Adrenal gland (tissue), 12 donors: ENCODE data around the gene C10orf105. TPM values are rescaled to one million over a fixed set of nuclear protein-coding genes. Genes with fewer than 3 reads are reported as not detected.
A peak's percentile ranks its signal among the peaks of the same experiment; 100 is the strongest.

Experiments used
- DNase-seq, 7 donors: peaks; one replicate each; pipeline ENCODE4 v3.0.0-alpha.2; 2019 to 2020
- H3K27ac ChIP-seq, 5 donors: fragments of 200-600 bp; sonication (generic) in 4 of 5; 1 replicate in 3 of 5; 2 replicates in 2 of 5; pipeline versions ENCODE4 v1.5.1 to v1.8.0; 2016 to 2020; ENCODE audit warnings: mild to moderate bottlenecking in 1 of 5
- H3K27me3 ChIP-seq: fragments of 200-600 bp; 2 replicates; pipeline ENCODE4 v1.8.0; 2021
- H3K36me3 ChIP-seq, 2 donors: fragments of 200-600 bp; replicated peaks in 1 of 2; 1 replicate in 1 of 2; 2 replicates in 1 of 2; pipeline versions ENCODE4 v1.5.1 to v1.8.0; 2018 to 2022
- H3K4me1 ChIP-seq, 2 donors: fragments of 200-600 bp; replicated peaks in 1 of 2; 1 replicate in 1 of 2; 2 replicates in 1 of 2; pipeline versions ENCODE4 v1.5.1 to v1.8.0; 2018 to 2021
- H3K4me3 ChIP-seq, 4 donors: fragments of 200-600 bp; sonication (generic) in 3 of 4; one replicate each; pipeline ENCODE4 v1.5.1; 2016 to 2018
- H3K9me3 ChIP-seq, 3 donors: fragments of 200-600 bp; sonication (generic) in 1 of 3; replicated peaks in 1 of 3; 1 replicate in 2 of 3; 2 replicates in 1 of 3; pipeline versions ENCODE4 v1.5.1 to v1.8.0; 2016 to 2021
- POLR2A ChIP-seq, 2 donors: fragments of 450-650 bp; IDR thresholded peaks; one replicate each; pipeline ENCODE4 v1.6.1; 2017; ENCODE audit warnings: antibody characterized with exemption in 2 of 2, mild to moderate bottlenecking in 2 of 2, moderate library complexity in 1 of 2
- WGBS, 4 donors: extraction: QIAGEN DNeasy Blood & Tissue Kit in 2 of 4; methylation state at CpG; one replicate each; pipeline versions ENCODE4 v1.1.5 to v1.1.7; 2013 to 2017; 5-methylcytosine and 5-hydroxymethylcytosine counted together
- intact Hi-C, 2 donors: fragments of 100-400 bp; cut with DNase I; formaldehyde crosslinking; loops; one replicate each; pipeline versions ENCODE4 v1.14.1 to v1.15.0; 2022 to 2023
- polyA plus RNA-seq, 3 donors: library from polyadenylated mRNA; stranded (reverse); fragments of 200-250 nt in 2 of 3; fragments of 350-450 nt in 1 of 3; fragmentation: Illumina TruSeq in 1 of 3; extraction: RNeasy Lipid Tissue Mini Kit (QIAGEN cat#74804) in 1 of 3; gene quantifications; one replicate each; pipeline ENCODE4 v1.2.3, GENCODE V29; 2013 to 2014
- total RNA-seq, 9 donors: library from RNA; depleted of rRNA in 4 of 9; stranded (reverse); fragments of >200 nt in 4 of 9; fragments of 120-200 nt in 1 of 9; fragmentation: NEBNext Ultra II Directional in 1 of 9; extraction: Animal tissue kit (Norgen Biotek cat#: 25700) in 1 of 9; gene quantifications; one replicate each; pipeline versions ENCODE4 v1.1.0 to v1.2.4, GENCODE V29; 2013 to 2023
- TF ChIP-seq, protein P1 (sequence below), 6 experiments: fragments of 450-650 bp in 4 of 6; fragments of 200-600 bp in 2 of 6; sonication (generic) in 1 of 6; IDR thresholded peaks; 1 replicate in 5 of 6; 2 replicates in 1 of 6; pipeline versions ENCODE4 v1.5.1 to v1.8.0; 2016 to 2021; ENCODE audit warnings: antibody characterized with exemption in 6 of 6, mild to moderate bottlenecking in 2 of 6, moderate library complexity in 1 of 6
- donor health status: healthy with polysubstance abuse.
- donor health status: Bipolar disorder and iron deficiency.
- donor health status: DM: yes; HTN: yes; CAD: no.
- donor health status: DM: no; HTN: no; CAD: no.
- donor health status: DM: no; HTN: no; CAD: no.
- donor health status: DM: yes; HTN: yes; CAD: no.

The C10orf105 gene
- total and polyA plus RNA-seq, 12 donors = under 0.01 to 0.48 (median 0.07) TPM; not detected in 2

GRCh38 chr10:71729161-71729636 lies 9.6 kb upstream of the C10orf105 start:
- no peak for TF ChIP-seq POLR2A (IDR thresholded peaks at IDR 0.05)
- TF ChIP-seq, protein P1, sequence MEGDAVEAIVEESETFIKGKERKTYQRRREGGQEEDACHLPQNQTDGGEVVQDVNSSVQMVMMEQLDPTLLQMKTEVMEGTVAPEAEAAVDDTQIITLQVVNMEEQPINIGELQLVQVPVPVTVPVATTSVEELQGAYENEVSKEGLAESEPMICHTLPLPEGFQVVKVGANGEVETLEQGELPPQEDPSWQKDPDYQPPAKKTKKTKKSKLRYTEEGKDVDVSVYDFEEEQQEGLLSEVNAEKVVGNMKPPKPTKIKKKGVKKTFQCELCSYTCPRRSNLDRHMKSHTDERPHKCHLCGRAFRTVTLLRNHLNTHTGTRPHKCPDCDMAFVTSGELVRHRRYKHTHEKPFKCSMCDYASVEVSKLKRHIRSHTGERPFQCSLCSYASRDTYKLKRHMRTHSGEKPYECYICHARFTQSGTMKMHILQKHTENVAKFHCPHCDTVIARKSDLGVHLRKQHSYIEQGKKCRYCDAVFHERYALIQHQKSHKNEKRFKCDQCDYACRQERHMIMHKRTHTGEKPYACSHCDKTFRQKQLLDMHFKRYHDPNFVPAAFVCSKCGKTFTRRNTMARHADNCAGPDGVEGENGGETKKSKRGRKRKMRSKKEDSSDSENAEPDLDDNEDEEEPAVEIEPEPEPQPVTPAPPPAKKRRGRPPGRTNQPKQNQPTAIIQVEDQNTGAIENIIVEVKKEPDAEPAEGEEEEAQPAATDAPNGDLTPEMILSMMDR (IDR thresholded peaks at IDR 0.05) = no peak
- Histone ChIP-seq H3K9me3 (no peaks in the 10 kb centered on the region), H3K27ac (peak overlapping the region in 3 of 5 donors; percentile 9 to 91 (median 70)), H3K27me3 (no peaks in the 10 kb centered on the region), H3K4me3 (no peak overlapping the region), H3K4me1 (peaks cover 26 to 37% of the 10 kb centered on the region in 2 donors), H3K36me3 (no peaks in the 10 kb centered on the region)
- DNase-seq = peak in 6 of 7 donors; percentile 33 to 54 (median 40)
- WGBS, 4 donors = 54 to 63% (median 59%) methylated on average over 9 to 10 of the region's 10 CpGs
- intact Hi-C loops = no loop called here

DNA sequence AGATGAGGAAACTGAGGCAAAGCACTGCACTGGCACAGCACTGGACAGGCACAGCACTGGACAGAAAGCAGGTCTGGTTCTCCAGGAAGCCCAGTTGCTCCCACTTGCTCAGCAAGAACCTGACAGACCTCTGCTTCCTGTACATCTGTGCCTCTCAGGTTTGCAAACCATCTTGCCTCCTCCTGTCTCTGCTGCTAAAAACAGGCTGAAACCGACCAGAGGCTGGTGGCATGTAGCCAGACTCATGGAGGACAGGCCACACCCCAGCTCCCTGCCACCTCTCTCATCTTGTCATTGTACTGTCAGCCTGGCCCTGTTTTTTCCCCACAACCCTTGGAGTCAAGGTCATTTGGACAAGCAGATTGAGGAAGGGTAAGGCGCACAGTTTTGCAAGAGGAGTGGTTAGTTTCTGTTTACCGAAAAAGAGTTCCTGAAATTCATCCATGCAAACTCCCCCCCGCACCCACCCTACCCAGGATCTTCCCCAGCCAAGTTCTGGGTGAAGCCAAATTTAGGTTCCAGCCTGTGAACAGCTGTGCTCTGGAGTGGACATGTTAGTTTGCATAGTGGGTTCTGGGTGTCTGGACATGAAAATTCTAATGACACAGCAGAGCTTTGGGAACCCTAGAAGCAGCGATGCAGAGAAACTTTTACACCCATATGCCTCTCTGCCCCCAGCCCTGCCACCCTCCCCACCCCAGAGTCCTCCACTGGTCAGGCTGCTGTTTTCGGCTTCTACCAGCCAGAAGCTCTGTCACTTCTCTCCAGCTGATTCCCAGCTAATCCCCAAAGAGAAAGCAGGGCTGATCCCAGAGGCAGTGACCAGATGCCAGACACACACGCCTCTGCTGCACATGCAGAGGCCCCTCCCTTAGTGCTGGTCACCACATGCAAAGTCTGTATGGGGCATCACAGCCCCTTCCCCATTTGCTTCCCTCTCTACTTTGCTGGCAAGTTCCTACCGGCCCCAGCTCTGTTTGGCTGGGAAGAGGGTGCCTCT lies 8.5 kb upstream of the C10orf105 start:
- Histone ChIP-seq H3K4me3 (no peak overlapping the region), H3K27me3 (no peaks in the 10 kb centered on the region), H3K36me3 (no peaks in the 10 kb centered on the region), H3K9me3 (no peaks in the 10 kb centered on the region), H3K4me1 (peaks cover 26 to 37% of the 10 kb centered on the region in 2 donors), H3K27ac (peak overlapping the region in 4 of 5 donors; percentile 9 to 91 (median 46))
- WGBS, 4 donors = 31 to 53% (median 44%) methylated on average over 6 to 8 of the region's 8 CpGs
- peak; percentile 61 to 87 (median 78) for DNase-seq
- intact Hi-C loops = no loop called here
- no peak for TF ChIP-seq POLR2A (IDR thresholded peaks at IDR 0.05)
- TF ChIP-seq, protein P1 (IDR thresholded peaks at IDR 0.05) = no peak

- H3K27ac ChIP-seq = peak overlapping the region in 3 of 5 donors; percentile 3 to 91 (median 70)
- H3K9me3 ChIP-seq = no peaks in the 10 kb centered on the region
- WGBS, 4 donors = 65 to 74% (median 70%) methylated on average over 7 to 12 of the region's 12 CpGs
- DNase-seq = no peak
- no peak overlapping the region for H3K4me3 ChIP-seq
- H3K36me3 ChIP-seq = no peaks in the 10 kb centered on the region
- H3K27me3 ChIP-seq = no peaks in the 10 kb centered on the region
- peaks cover 26 to 37% of the 10 kb centered on the region in 2 donors for H3K4me1 ChIP-seq
- TF ChIP-seq POLR2A (IDR thresholded peaks at IDR 0.05) = no peak
- TF ChIP-seq, protein P1 (IDR thresholded peaks at IDR 0.05) = no peak
- intact Hi-C loops = no loop called here
Measured at GRCh38 chr10:71727105-71727737, 7.6 kb upstream of the C10orf105 start.

GRCh38 chr10:71726580-71727104 lies 7.1 kb upstream of the C10orf105 start:
- no peak for DNase-seq
- Histone ChIP-seq H3K9me3 (no peaks in the 10 kb centered on the region), H3K36me3 (no peaks in the 10 kb centered on the region), H3K27ac (peak overlapping the region in 1 of 5 donors; percentile 91), H3K27me3 (no peaks in the 10 kb centered on the region), H3K4me1 (peaks cover 26 to 37% of the 10 kb centered on the region in 2 donors), H3K4me3 (no peak overlapping the region)
- intact Hi-C loops = no loop called here
- 78 to 88% (median 83%) methylated on average over 8 to 11 of the region's 11 CpGs for WGBS, 4 donors
- TF ChIP-seq POLR2A (IDR thresholded peaks at IDR 0.05) = no peak
- TF ChIP-seq, protein P1 (IDR thresholded peaks at IDR 0.05) = no peak
